NCI-H1105 (cell line): Measurements from ENCODE around the gene UNCX.
"Not testable (repeated sequence)": the region's sequence is repeated elsewhere in the genome, so short reads cannot be mapped to it uniquely, and the experiment has no call there.

ENCODE experiments used
- DNase-seq: peaks from one replicate; lab custom pipeline; 2025; lab: John Stamatoyannopoulos, UW

The UNCX gene

DNA sequence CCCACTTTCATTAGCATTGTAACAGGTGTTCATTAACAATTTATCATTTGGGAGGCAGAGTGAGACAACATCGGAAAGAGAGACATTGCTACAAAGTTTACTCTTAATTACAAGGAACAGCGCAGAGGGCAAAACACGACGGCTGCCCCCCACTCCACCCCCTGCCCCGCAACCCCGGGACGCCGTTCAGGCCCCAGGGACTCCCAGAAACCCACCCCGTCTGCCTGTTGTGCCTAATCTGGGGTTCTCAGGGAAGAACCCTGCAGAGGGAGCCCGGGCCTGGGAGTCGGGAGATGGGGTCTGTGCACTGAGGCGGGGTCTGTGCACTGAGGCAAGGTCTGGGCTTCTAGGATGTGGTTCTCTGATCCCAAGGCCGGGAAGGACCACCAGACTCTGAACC lies 25.2 kb downstream of the UNCX start:
- no peak for DNase-seq

DNA sequence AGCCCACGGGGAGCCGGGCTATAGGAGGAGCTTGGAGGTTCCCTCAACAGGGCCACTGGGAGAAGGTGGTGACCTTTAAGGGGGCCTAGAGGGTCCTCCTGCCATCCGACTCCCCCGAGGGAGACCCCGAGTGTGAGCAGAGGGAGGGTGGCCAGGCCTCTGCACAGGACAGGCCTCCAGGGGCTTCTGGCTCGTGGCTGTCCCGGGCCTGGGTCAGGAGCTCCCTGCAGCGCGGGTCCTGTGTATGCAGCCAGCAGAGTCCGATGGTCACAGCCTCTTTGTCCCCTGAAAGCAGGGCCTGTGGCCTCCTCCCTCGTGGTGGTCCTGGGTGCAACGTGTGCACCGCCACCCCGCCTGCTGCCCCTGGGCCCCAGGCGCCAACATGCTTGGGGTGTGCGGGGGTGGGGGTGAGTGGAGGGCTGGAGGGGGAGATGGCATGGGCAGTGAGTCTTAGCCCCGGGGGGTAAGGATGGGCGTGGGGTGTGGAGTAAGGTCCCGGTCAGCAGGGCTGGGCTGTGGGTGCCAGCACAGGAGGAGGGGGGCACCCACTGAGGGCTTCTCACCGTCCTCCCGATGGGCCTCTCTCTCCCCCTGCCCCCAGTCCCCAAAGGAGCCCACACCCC lies 27.1 kb downstream of the UNCX start:
- no peak for DNase-seq

GRCh38 chr7:1260244-1260635 lies 27.6 kb downstream of the UNCX start:
- DNase-seq = no peak

DNA sequence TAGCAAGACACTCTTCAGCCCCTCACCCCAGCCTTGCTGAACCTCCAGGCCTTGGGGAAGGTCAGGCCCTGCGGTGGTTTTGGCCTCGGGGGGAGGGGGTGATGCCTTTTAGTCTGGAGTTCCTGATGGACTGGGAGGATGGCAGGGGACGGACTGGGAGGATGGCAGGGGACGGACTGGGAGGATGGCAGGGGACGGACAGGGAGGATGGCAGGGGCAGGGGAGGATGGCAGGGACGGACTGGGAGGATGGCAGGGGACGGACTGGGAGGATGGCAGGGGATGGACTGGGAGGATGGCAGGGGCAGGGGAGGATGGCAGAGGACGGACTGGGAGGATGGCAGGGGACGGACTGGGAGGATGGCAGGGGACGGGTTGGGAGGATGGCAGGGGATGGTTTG lies 28.4 kb downstream of the UNCX start:
- DNase-seq = not testable (repeated sequence)

- DNase-seq = no peak
Measured at GRCh38 chr7:1262441-1262840, 29.8 kb downstream of the UNCX start.

DNA sequence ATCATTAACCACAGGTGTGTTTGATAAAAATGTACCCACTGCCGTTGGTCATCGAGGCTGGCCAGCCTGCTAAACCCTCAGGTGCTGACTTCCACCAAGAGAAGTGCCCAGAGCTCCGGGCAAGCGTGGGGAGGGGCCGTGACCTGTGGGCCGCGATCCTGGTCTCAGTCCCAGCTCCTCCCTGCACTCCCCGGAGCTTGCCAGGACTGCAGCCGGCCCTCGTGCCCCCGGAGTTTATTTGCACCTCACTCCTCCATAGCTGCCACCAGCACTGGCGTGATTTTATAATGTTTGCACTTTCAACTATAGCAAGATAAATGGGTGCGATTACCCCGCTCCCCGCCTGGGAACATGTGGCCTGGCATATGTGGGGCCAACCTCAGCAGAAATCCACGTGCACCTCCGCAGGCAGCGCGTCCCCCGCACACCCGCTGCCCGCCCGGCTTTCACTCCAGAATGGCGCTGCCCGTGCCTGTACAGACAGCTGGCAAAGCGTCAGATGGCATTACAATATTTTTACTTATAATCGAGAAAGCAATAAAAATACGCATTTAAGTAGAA lies 30.8 kb downstream of the UNCX start:
- no peak for DNase-seq

GRCh38 chr7:1264345-1265280 lies 31.9 kb downstream of the UNCX start:
- DNase-seq = no peak

DNA sequence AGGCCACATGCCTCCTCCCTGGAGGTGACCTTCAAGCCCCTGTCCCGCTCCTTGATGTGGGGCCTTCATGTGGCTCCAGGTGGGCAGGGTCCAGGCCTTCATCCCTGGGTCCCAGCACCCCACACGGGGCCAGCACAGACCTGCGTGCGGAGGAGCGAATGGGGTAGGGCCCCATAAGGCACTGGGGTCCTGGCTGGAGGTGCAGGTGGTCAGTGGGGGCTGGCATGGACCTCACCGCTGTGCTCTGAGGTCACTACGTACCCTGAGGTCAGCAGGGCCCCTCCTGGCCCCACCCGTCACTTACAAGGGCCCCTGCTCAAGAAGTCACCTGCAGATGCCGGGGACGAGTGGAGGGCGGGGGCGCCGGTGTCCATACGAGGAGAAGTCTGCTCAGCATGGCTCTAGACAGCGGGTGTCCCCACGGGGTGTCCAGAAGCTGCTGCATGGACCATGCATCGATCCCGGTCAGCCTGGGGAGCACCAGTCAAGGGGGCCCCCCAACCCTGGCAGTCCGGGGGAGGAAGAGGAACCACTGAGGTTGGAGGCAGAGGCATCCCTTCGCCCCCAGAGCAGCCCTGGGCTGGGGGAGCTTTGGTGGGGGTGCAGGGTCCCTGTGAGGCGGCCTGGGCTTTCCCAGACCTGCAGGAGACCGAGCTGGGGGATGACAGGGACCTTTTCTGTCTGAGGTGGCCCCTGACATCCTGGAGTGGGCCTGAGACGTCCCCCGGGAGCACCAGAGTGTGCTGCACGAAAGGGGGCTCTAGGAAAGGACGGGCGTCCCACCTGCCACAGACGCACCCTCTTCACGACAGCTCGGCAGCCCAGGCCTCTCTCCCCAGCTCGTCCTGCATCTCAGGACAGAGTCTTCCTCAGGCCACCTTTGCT lies 34.6 kb downstream of the UNCX start:
- no peak for DNase-seq

- DNase-seq = no peak
Measured at GRCh38 chr7:1268076-1268815, 35.6 kb downstream of the UNCX start.

DNA sequence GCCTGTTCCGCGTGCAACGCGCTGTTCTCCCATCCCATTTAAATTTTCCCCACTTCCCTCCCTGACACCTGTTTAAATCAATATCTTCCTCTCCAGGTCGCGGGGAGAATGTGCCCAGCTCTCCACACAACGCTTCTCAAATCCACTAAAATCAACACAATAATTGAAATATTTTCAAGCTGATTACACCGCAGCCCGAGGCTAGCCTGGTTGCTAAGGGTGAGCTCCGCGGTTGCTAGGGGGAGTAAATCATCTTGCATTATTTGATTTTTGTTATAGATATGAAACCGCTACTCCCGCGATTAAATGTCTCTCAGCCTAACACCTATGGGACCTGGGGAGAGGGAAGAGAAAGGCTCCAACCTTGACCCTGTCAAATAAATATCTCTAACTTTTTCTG lies 36.2 kb downstream of the UNCX start:
- DNase-seq = peak; percentile 21

GRCh38 chr7:1269336-1269890 lies 36.7 kb downstream of the UNCX start:
- DNase-seq = peak; percentile 16

DNA sequence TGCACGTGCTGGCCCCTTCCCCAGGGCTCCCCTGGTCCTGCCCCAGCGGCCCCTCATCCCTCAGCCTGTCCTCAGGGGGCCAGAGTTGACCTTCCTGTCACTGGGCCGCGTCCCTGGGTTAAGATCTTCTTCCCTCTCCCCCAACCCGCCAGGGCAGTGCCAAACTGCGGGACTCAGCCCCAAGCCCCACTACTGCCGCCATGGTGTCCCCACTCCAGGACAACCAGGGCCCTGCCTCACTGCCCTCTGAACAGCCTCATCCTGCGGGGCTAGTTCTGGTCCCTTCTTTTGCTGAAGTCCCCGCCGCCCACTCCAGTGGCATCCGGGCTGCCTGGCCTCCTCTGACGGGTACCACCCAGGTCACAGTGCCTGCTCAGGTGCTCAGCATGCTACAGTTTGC lies 37.5 kb downstream of the UNCX start:
- no peak for DNase-seq

- no peak for DNase-seq
Measured at GRCh38 chr7:1271046-1271445, 38.4 kb downstream of the UNCX start.

DNA sequence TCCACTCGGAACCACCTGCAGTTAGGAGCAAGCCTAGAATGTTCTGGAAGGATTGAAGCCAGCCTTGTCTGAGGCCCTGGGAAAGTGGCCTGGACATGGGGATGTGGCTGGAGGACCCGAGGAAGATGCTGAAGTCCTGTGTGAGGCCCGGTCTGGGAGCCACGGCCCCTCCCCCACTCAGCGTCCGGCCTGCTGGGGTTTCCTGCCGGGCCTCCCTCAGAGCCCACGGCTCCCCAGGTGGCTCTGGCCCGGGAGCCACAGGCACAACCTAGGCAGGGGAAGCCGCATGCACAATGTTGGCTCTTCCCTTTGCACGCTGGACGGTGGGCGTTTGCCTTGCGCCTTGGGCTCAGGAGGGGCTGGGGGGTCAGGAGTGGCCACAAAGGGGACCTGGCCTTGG lies 39.0 kb downstream of the UNCX start:
- DNase-seq = no peak

DNA sequence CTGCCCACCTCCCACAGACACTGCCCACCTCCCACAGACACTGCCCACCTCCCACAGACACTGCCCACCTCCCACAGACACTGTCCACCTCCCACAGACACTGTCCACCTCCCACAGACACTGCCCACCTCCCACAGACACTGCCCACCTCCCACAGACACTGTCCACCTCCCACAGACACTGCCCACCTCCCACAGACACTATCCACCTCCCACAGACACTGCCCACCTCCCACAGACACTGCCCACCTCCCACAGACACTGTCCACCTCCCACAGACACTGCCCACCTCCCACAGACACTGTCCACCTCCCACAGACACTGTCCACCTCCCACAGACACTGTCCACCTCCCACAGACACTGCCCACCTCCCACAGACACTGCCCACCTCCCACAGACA lies 39.5 kb downstream of the UNCX start:
- not testable (repeated sequence) for DNase-seq

GRCh38 chr7:1274121-1274875 lies 41.6 kb downstream of the UNCX start:
- no peak for DNase-seq

DNA sequence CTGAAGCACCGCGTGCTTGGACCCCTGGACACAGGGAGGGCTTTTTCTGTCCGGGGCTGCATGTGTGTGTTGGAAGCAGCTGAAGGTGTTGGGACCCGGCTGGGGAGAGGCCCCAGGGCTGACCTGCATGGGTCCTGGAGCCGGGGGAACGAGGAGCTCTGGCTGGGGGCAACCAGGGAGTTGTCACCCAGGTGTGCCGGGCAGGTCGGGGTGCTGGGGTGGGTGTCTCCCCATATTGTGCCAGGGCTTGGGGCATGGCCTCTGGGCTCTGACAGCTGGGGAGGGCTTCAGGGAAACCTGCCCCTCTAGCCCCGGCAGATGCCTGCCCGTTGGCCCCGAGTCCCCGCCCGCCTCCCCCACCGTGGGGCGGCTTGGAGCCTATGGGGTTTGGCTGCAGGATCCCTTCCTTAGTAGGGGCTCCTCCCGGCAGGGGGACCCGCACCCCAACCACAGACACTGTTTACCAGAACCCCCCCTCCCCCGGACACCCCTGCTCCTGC lies 42.3 kb downstream of the UNCX start:
- no peak for DNase-seq

- DNase-seq = peak; percentile 73
Measured at GRCh38 chr7:1275451-1276381, 43.0 kb downstream of the UNCX start.

- DNase-seq = no peak
Measured at GRCh38 chr7:1276626-1277175, 44.0 kb downstream of the UNCX start.
